Upper lobe of left lung (tissue), 6 donors: ENCODE data around the gene VSX2. TPM values are rescaled to one million over a fixed set of nuclear protein-coding genes. Genes with fewer than 3 reads are reported as not detected.
A peak's percentile ranks its signal among the peaks of the same experiment; 100 is the strongest.

Experiments
- ATAC-seq, 2 donors: fragments of 200-7000 bp; cut with Tn5 transposase; one replicate each; pipeline ENCODE4 v1.9.1; 2022; ENCODE audit warnings: mild to moderate bottlenecking in 2 of 2, moderate library complexity in 2 of 2; ENCODE audit not compliant: low FRiP score in 2 of 2
- DNase-seq, 2 donors: peaks; one replicate each; pipeline ENCODE4 v3.0.0-alpha.2; 2019 to 2020
- H3K27ac ChIP-seq, 4 donors: fragments of 200-600 bp; sonication (generic); one replicate each; pipeline ENCODE4 v1.5.1; 2016 to 2019
- H3K27me3 ChIP-seq, 4 donors: fragments of 200-600 bp; sonication (generic); one replicate each; pipeline ENCODE4 v1.5.1; 2017 to 2019
- H3K36me3 ChIP-seq, 4 donors: fragments of 200-600 bp; sonication (generic); one replicate each; pipeline ENCODE4 v1.5.1; 2016 to 2019
- H3K4me1 ChIP-seq, 4 donors: fragments of 200-600 bp; sonication (generic); one replicate each; pipeline ENCODE4 v1.5.1; 2018 to 2019
- H3K4me3 ChIP-seq, 4 donors: fragments of 200-600 bp; sonication (generic); one replicate each; pipeline ENCODE4 v1.5.1; 2017 to 2019; ENCODE audit warnings: mild to moderate bottlenecking in 2 of 4, moderate library complexity in 1 of 4
- H3K9me3 ChIP-seq, 4 donors: fragments of 200-600 bp; sonication (generic); one replicate each; pipeline ENCODE4 v1.5.1; 2018 to 2019
- CTCF ChIP-seq, 6 experiments: fragments of 450-650 bp in 4 of 6; fragments of 200-600 bp in 2 of 6; sonication (generic) in 2 of 6; IDR thresholded peaks; one replicate each; pipeline ENCODE4 v1.5.1; 2016 to 2019; ENCODE audit warnings: antibody characterized with exemption in 6 of 6
- EP300 ChIP-seq, 4 donors: sonication (generic); formaldehyde crosslinking; IDR thresholded peaks; one replicate each; pipeline ENCODE4 v1.5.1; 2017; ENCODE audit warnings: antibody characterized with exemption in 4 of 4, control low read depth in 2 of 4
- POLR2A ChIP-seq, 4 donors: fragments of 450-650 bp; IDR thresholded peaks; one replicate each; pipeline ENCODE4 v1.5.1; 2016 to 2017; ENCODE audit warnings: antibody characterized with exemption in 4 of 4, mild to moderate bottlenecking in 2 of 4
- POLR2AphosphoS5 ChIP-seq, 2 donors: sonication (generic); formaldehyde crosslinking; IDR thresholded peaks; one replicate each; pipeline ENCODE4 v1.5.1; 2017; ENCODE audit warnings: antibody characterized with exemption in 2 of 2
- WGBS, 2 donors: methylation state at CpG; one replicate each; pipeline ENCODE4 v1.1.5; 2017 to 2018; 5-methylcytosine and 5-hydroxymethylcytosine counted together
- total RNA-seq, 6 donors: library from RNA; depleted of rRNA in 4 of 6; stranded (reverse); fragments of >200 nt in 4 of 6; gene quantifications; one replicate each; pipeline versions ENCODE4 v1.1.0 to v1.2.1, GENCODE V29; 2016 to 2021
- donor health status: DM: no; HTN: no; CAD: no; lungs with moderate emphysema.
- donor health status: DM: no; HTN: yes; CAD: no; lungs with severe emphysema.

The VSX2 gene
- total RNA-seq, 6 donors from 2014 or later: 0.30 TPM; not detected in 5

DNA sequence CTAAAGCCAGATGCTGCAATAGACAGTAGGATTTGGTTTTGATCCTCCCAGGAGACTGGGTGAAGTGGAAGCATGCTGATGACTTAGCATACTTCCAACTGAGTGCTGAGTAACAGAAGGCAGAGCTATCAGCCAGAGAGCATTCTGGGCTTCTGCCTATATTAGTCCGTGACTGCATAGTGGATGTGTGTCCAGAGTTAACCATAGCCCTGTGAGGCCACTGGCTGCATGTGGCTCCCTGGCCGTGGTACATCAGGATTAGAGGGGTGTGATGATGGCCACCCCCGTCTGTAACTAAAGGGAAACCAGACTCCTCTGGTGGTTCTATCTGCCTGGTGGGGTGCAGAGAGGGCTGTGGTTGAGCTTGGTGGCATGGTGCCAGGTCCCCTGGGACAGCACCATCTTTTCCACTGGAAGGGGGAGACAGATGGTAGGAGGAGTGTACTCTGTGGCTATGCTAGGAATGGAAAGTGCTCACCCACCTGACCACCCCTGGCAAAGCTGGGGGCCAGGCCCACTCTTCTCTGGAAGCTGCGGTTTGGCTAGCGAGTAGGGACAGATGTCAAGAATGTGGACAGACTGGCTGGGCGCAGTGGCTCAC is 36.1 kb downstream of the VSX2 start:
- DNase-seq (no peak), ATAC-seq (peak; percentile 27 to 59)
- Histone ChIP-seq H3K27ac (no peak overlapping the region), H3K36me3 (no peaks in the 10 kb centered on the region), H3K9me3 (no peaks in the 10 kb centered on the region), H3K27me3 (no peaks in the 10 kb centered on the region), H3K4me1 (no peaks in the 10 kb centered on the region), H3K4me3 (no peak overlapping the region)
- TF ChIP-seq POLR2AphosphoS5 (IDR thresholded peaks at IDR 0.05) (no peak), EP300 (IDR thresholded peaks at IDR 0.05) (no peak), POLR2A (IDR thresholded peaks at IDR 0.05) (no peak), CTCF (IDR thresholded peaks at IDR 0.05) (no peak)
- WGBS, 2 donors: 52 to 65% methylated on average over 5 to 6 of the region's 6 CpGs

- H3K27me3 ChIP-seq: no peaks in the 10 kb centered on the region
- no peak for DNase-seq
- H3K9me3 ChIP-seq: no peaks in the 10 kb centered on the region
- WGBS, 2 donors: 90 to 93% methylated on average over 2 of the region's 2 CpGs
- no peaks in the 10 kb centered on the region for H3K4me1 ChIP-seq
- H3K36me3 ChIP-seq: peaks cover 0 to 10% (median 4%) of the 10 kb centered on the region in 4 donors
- TF ChIP-seq POLR2AphosphoS5 (IDR thresholded peaks at IDR 0.05): no peak
- no peak for TF ChIP-seq CTCF (IDR thresholded peaks at IDR 0.05)
- TF ChIP-seq EP300 (IDR thresholded peaks at IDR 0.05): no peak
- TF ChIP-seq POLR2A (IDR thresholded peaks at IDR 0.05): no peak
- H3K4me3 ChIP-seq: no peak overlapping the region
- no peak overlapping the region for H3K27ac ChIP-seq
- ATAC-seq: no peak
Measured at GRCh38 chr14:74278080-74278479, 38.8 kb downstream of the VSX2 start.

DNA sequence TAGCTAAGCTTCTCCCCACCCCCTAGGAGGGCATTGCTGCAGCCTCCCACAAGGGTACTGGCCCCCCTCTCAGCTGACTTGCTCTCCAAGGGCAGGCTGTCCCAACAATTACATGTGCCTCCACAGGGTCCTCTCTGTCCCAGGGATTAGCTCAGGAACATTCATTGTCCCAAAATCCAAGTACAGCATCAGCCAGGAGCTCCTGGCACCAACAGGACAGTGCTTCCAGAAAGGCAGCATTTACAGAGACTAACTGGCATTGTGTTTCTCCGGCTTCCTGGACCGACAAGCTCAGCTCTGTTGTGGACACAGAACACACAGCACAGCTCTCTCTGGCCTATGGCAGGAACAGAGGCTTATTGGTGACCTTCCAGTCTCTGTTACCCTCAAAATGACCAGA is 41.8 kb downstream of the VSX2 start:
- Histone ChIP-seq H3K27me3 (no peaks in the 10 kb centered on the region), H3K4me1 (no peaks in the 10 kb centered on the region), H3K36me3 (peaks cover 11 to 37% (median 33%) of the 10 kb centered on the region in 4 donors), H3K9me3 (no peaks in the 10 kb centered on the region), H3K4me3 (no peak overlapping the region), H3K27ac (no peak overlapping the region)
- WGBS, 2 donors: 98 to 100% methylated on average over 2 of the region's 2 CpGs
- TF ChIP-seq POLR2A (IDR thresholded peaks at IDR 0.05): no peak
- no peak for TF ChIP-seq EP300 (IDR thresholded peaks at IDR 0.05)
- no peak for TF ChIP-seq CTCF (IDR thresholded peaks at IDR 0.05)
- TF ChIP-seq POLR2AphosphoS5 (IDR thresholded peaks at IDR 0.05): no peak
- ATAC-seq: no peak
- no peak for DNase-seq

GRCh38 chr14:74286736-74287135 is 47.5 kb downstream of the VSX2 start:
- 87 to 89% methylated on average over 6 of the region's 7 CpGs for WGBS, 2 donors
- H3K4me1 ChIP-seq: no peaks in the 10 kb centered on the region

More at GRCh38 chr14:74286736-74287135, 47.5 kb downstream of the VSX2 start:
- DNase-seq (no peak), ATAC-seq (no peak)
- TF ChIP-seq POLR2A (IDR thresholded peaks at IDR 0.05) (no peak), POLR2AphosphoS5 (IDR thresholded peaks at IDR 0.05) (no peak), CTCF (IDR thresholded peaks at IDR 0.05) (no peak), EP300 (IDR thresholded peaks at IDR 0.05) (no peak)
- Histone ChIP-seq H3K9me3 (no peaks in the 10 kb centered on the region), H3K27me3 (no peaks in the 10 kb centered on the region), H3K4me3 (no peak overlapping the region), H3K27ac (no peak overlapping the region), H3K36me3 (peaks cover 40 to 93% (median 79%) of the 10 kb centered on the region in 4 donors)
